H1 (cell line): Measurements from ENCODE around the gene PBX1. TPM values are rescaled to one million over a fixed set of nuclear protein-coding genes. Genes with fewer than 3 reads are reported as not detected.

Source experiments
- CTCF ChIA-PET: fragments of 300-600 bp; sonication (Branson Sonifier 250); formaldehyde crosslinking; loops from one replicate; lab custom pipeline; 2021; ENCODE audit not compliant: partially characterized antibody; lab: Charles Lee
- POLR2A ChIA-PET: fragments of 300-600 bp; sonication (Branson Sonifier 250); formaldehyde crosslinking; loops from one replicate; lab custom pipeline; 2021; ENCODE audit warnings: inconsistent platforms; ENCODE audit not compliant: partially characterized antibody; lab: Charles Lee
- DNase-seq, 2 experiments: peaks; one replicate each; pipeline versions ENCODE4 v3.0.0 to v3.0.0-alpha.2; 2010 to 2022; ENCODE audit warnings: low spot score in 2 of 2, low read depth in 1 of 2, mixed read lengths in 1 of 2
- FAIRE-seq: peaks from 2 replicates; lab custom pipeline; 2011; peaks lifted over from hg19 to GRCh38; lab: Jason Lieb, UNC
- H2AFZ ChIP-seq: 2 replicates; pipeline ENCODE4 v1.8.1; 2012; ENCODE audit warnings: low read length, inconsistent platforms
- H2AK5ac ChIP-seq: 2 replicates; pipeline ENCODE4 v1.6.1; 2013; ENCODE audit warnings: low read depth, low read length
- H2BK120ac ChIP-seq: replicated peaks from 2 replicates; pipeline ENCODE3; 2013; ENCODE audit warnings: low read depth, low read length, inconsistent platforms
- H2BK12ac ChIP-seq: 2 replicates; pipeline ENCODE4 v1.6.1; 2013; ENCODE audit warnings: low read depth, low read length
- H2BK15ac ChIP-seq: 2 replicates; pipeline ENCODE4 v1.6.1; 2013; ENCODE audit warnings: low read length
- H2BK20ac ChIP-seq: 2 replicates; pipeline ENCODE4 v1.6.1; 2013; ENCODE audit warnings: low read length
- H2BK5ac ChIP-seq: 2 replicates; pipeline ENCODE4 v1.6.1; 2013; ENCODE audit warnings: low read depth, low read length
- H3K14ac ChIP-seq: 2 replicates; pipeline ENCODE4 v1.6.1; 2013; ENCODE audit warnings: inconsistent platforms; ENCODE audit not compliant: insufficient read length
- H3K18ac ChIP-seq: 2 replicates; pipeline ENCODE4 v1.6.1; 2013; ENCODE audit warnings: low read length; ENCODE audit errors: extremely low read depth
- H3K23ac ChIP-seq: 2 replicates; pipeline ENCODE4 v1.6.1; 2013; ENCODE audit warnings: inconsistent platforms; ENCODE audit not compliant: insufficient read length
- H3K23me2 ChIP-seq: 2 replicates; pipeline ENCODE4 v1.6.1; 2013; ENCODE audit warnings: low read depth, low read length
- H3K27ac ChIP-seq: 2 replicates; pipeline ENCODE4 v1.6.1; 2011; ENCODE audit warnings: low read depth, low read length, inconsistent platforms
- H3K27me3 ChIP-seq, 4 experiments: replicated peaks in 1 of 4; 1 replicate in 1 of 4; 2 replicates in 3 of 4; pipeline versions ENCODE4 v1.6.1 to v1.8.1; 2011 to 2013; ENCODE audit warnings: low read length in 3 of 4, mild to moderate bottlenecking in 3 of 4, inconsistent platforms in 2 of 4, mixed read lengths in 2 of 4, moderate library complexity in 1 of 4; ENCODE audit not compliant: control insufficient read depth in 3 of 4, insufficient read depth in 3 of 4; ENCODE audit errors: extremely low read depth in 1 of 4
- H3K36me3 ChIP-seq, 4 experiments: 2 replicates each; pipeline versions ENCODE4 v1.6.1 to v1.8.1; 2011 to 2013; ENCODE audit warnings: mild to moderate bottlenecking in 4 of 4, low read length in 3 of 4, moderate library complexity in 2 of 4, control low read depth in 1 of 4, inconsistent platforms in 1 of 4; ENCODE audit not compliant: insufficient read depth in 4 of 4, control insufficient read depth in 2 of 4
- H3K4ac ChIP-seq: replicated peaks from 2 replicates; pipeline ENCODE3; 2013; ENCODE audit warnings: low read length, low read depth, mixed read lengths, inconsistent platforms; ENCODE audit not compliant: insufficient read length
- H3K4me1 ChIP-seq, 4 experiments: replicated peaks in 1 of 4; 1 replicate in 1 of 4; 2 replicates in 3 of 4; pipeline versions ENCODE4 v1.6.1 to v1.8.1; 2011 to 2013; ENCODE audit warnings: low read length in 3 of 4, inconsistent platforms in 2 of 4, mixed read lengths in 1 of 4; ENCODE audit not compliant: insufficient read depth in 4 of 4, control insufficient read depth in 3 of 4
- H3K4me2 ChIP-seq, 2 experiments: 2 replicates each; pipeline versions ENCODE4 v1.6.1 to v1.8.1; 2011 to 2013; ENCODE audit warnings: low read depth in 2 of 2, low read length in 2 of 2, control low read depth in 1 of 2, inconsistent platforms in 1 of 2, mild to moderate bottlenecking in 1 of 2; ENCODE audit not compliant: insufficient read depth in 1 of 2
- H3K4me3 ChIP-seq, 4 experiments: fragments of 200-600, 300-600 bp in 1 of 4; sonication (generic), shearing (Covaris generic), sonication (Bioruptor Twin) in 1 of 4; 2 replicates each; pipeline versions ENCODE4 v1.5.1 to v1.8.1; 2011 to 2016; ENCODE audit warnings: low read length in 4 of 4, low read depth in 3 of 4, control low read depth in 2 of 4, inconsistent platforms in 2 of 4, mild to moderate bottlenecking in 2 of 4, mixed read lengths in 1 of 4, moderate library complexity in 1 of 4; ENCODE audit not compliant: insufficient read depth in 2 of 4; ENCODE audit errors: extremely low read depth in 1 of 4
- H3K56ac ChIP-seq: replicated peaks from 2 replicates; pipeline ENCODE3; 2013; ENCODE audit warnings: low read depth, mild to moderate bottlenecking, mixed read lengths, low read length, inconsistent platforms; ENCODE audit not compliant: insufficient read length
- H3K79me1 ChIP-seq: 2 replicates; pipeline ENCODE4 v1.6.1; 2013; ENCODE audit warnings: low read depth, low read length, control low read depth
- H3K79me2 ChIP-seq, 2 experiments: 2 replicates each; pipeline versions ENCODE4 v1.6.1 to v1.8.1; 2012 to 2013; ENCODE audit warnings: low read length in 2 of 2, mild to moderate bottlenecking in 2 of 2, inconsistent platforms in 1 of 2; ENCODE audit not compliant: insufficient read depth in 2 of 2, control insufficient read depth in 1 of 2
- H3K9ac ChIP-seq, 4 experiments: replicated peaks in 1 of 4; 1 replicate in 1 of 4; 2 replicates in 3 of 4; pipeline versions ENCODE4 v1.6.1 to v1.8.1; 2011 to 2013; ENCODE audit warnings: low read depth in 3 of 4, low read length in 3 of 4, control low read depth in 2 of 4, mild to moderate bottlenecking in 2 of 4, moderate library complexity in 2 of 4, inconsistent platforms in 1 of 4; ENCODE audit errors: extremely low read depth in 1 of 4
- H3K9me3 ChIP-seq, 2 experiments: 2 replicates each; pipeline versions ENCODE4 v1.6.1 to v1.8.1; 2012 to 2013; ENCODE audit warnings: mild to moderate bottlenecking in 2 of 2, moderate library complexity in 2 of 2, control low read depth in 1 of 2, inconsistent platforms in 1 of 2, low read depth in 1 of 2, low read length in 1 of 2, mixed read lengths in 1 of 2; ENCODE audit not compliant: insufficient read depth in 2 of 2
- H4K20me1 ChIP-seq, 2 experiments: replicated peaks in 1 of 2; 2 replicates each; pipeline versions ENCODE3 to v1.8.1; 2011 to 2013; ENCODE audit warnings: inconsistent platforms in 2 of 2, low read length in 2 of 2, mild to moderate bottlenecking in 1 of 2; ENCODE audit not compliant: insufficient read depth in 2 of 2, control insufficient read depth in 1 of 2
- H4K5ac ChIP-seq: 2 replicates; pipeline ENCODE4 v1.6.1; 2013; ENCODE audit warnings: low read length, low read depth, mixed read lengths, inconsistent platforms; ENCODE audit not compliant: insufficient read length
- H4K8ac ChIP-seq: 2 replicates; pipeline ENCODE4 v1.8.0; 2013; ENCODE audit warnings: mild to moderate bottlenecking, moderate library complexity, low read length, inconsistent platforms; ENCODE audit not compliant: insufficient read depth; ENCODE audit errors: extremely low read depth
- H4K91ac ChIP-seq: replicated peaks from 2 replicates; pipeline ENCODE3; 2013; ENCODE audit warnings: low read length, mixed read lengths, inconsistent platforms; ENCODE audit not compliant: insufficient read length
- SAP30 ChIP-seq: fragments of 300-600 bp; sonication (generic); IDR thresholded peaks from 2 replicates; pipeline ENCODE4 v1.7.1; 2012; ENCODE audit warnings: low read length, moderate library complexity, mild to moderate bottlenecking, inconsistent platforms; ENCODE audit not compliant: insufficient read depth, insufficient replicate concordance
- SIX5 ChIP-seq: IDR thresholded peaks from 2 replicates; pipeline ENCODE4 v1.6.1; 2011; ENCODE audit warnings: mild to moderate bottlenecking, low read depth, low read length
- WGBS, 2 experiments: shearing (Covaris generic) in 1 of 2; methylation state at CpG; one replicate each; pipeline versions ENCODE4 v1.1.6 to v1.1.7; 2013 to 2015; ENCODE audit warnings: low lambda C conversion rate in 2 of 2, mixed read lengths in 2 of 2, inconsistent platforms in 1 of 2, low coverage in 1 of 2, missing lambda C conversion rate in 1 of 2; ENCODE audit not compliant: insufficient replicate concordance in 2 of 2, insufficient coverage in 1 of 2, insufficient read length in 1 of 2; ENCODE audit errors: extremely low coverage in 1 of 2, missing lambda C conversion rate in 1 of 2; 5-methylcytosine and 5-hydroxymethylcytosine counted together
- polyA plus RNA-seq, 7 experiments: library from polyadenylated mRNA; depleted of rRNA in 3 of 7; stranded (reverse) in 5 of 7; unstranded in 2 of 7; fragments of >200 nt in 5 of 7; fragments of 200-250 nt in 2 of 7; gene quantifications; 1 replicate in 5 of 7; 2 replicates in 1 of 7; 4 replicates in 1 of 7; pipeline versions ENCODE4 v1.2.1 to v1.2.3, GENCODE V29; 2011 to 2013; ENCODE audit warnings: missing spikeins in 2 of 7, mixed read lengths in 2 of 7
- total RNA-seq: library from RNA; stranded (reverse); fragmentation: NEBNext Ultra II Directional; extraction: Animal tissue kit (Norgen Biotek cat#: 25700); gene quantifications from 2 replicates; pipeline ENCODE4 v1.2.1, GENCODE V29; 2021

PBX1 gene
- total and polyA plus RNA-seq, 2 of the 8 experiments (the other 6 are each of a cell fraction or from before 2014, with no cell fraction given): 87.4 to 124 TPM

DNA sequence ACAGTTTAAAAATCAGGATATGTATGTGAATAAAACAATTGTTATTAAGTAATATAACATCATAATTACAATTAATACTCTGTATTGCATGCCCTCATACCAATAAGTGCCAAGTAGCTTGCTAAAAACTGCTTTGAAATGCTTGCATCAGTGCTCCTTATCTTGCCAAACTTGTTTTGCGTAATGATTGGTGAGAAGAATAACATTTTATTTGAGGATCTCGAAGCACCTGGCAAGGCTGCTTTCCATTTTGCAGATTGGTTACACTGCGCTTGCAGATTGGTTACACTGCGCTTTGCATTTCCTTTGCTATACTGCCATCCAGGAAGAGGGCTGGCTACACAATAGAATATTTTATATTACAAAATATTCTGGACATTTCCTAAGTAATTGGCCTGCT, 1.7 kb upstream of the PBX1 start:
- Histone ChIP-seq H2AFZ (no peak overlapping the region), H3K56ac (no peak overlapping the region), H3K4me1 (peaks cover 0 to 5% (median 1%) of the 10 kb centered on the region in 4 experiments; a peak in 2 of 7 replicates), H2BK5ac (no peak overlapping the region), H2BK15ac (no peak overlapping the region), H3K23me2 (no peaks in the 10 kb centered on the region; the same call in 1 of the 2 replicates), H3K4me3 (no peak overlapping the region), H3K36me3 (no peaks in the 10 kb centered on the region), H3K9me3 (no peaks in the 10 kb centered on the region), H3K4ac (no peak overlapping the region), H2BK120ac (no peak overlapping the region), H4K8ac (no peak overlapping the region), H2AK5ac (no peak overlapping the region), H3K27me3 (no peaks in the 10 kb centered on the region), H3K9ac (no peak overlapping the region), H3K18ac (no peak overlapping the region; the same call in 1 of the 2 replicates), H3K14ac (no peak overlapping the region), H3K23ac (no peak overlapping the region), H3K79me2 (peaks cover 11 to 25% of the 10 kb centered on the region in 2 experiments; a peak in 3 of 4 replicates), H3K79me1 (no peaks in the 10 kb centered on the region), H3K4me2 (peak overlapping the region; percentile 5 to 8; a peak in 1 of 4 replicates), H3K27ac (no peak overlapping the region), H4K91ac (no peak overlapping the region), H2BK20ac (no peak overlapping the region), H4K5ac (no peak overlapping the region), H4K20me1 (peaks cover 0 to 8% of the 10 kb centered on the region in 2 experiments), H2BK12ac (no peak overlapping the region)
- CTCF ChIA-PET: interaction anchor here (0.7 to 1.7 kb wide), 4 partner anchors 30 to 515 kb away, joined by 3 to 5 read pairs (median 4); no protein-coding TSS in a partner anchor
- DNase-seq (no peak), FAIRE-seq (no peak)
- TF ChIP-seq SIX5 (no peak), SAP30 (no peak)
- 69% methylated on average over 4 of the region's 4 CpGs; no CpG with 5 or more reads in 1 of the 2 experiments for WGBS, 2 experiments
- POLR2A ChIA-PET: interaction anchor here (0.9 to 1.4 kb wide), 2 partner anchors 25 to 40 kb away, joined by 3 to 4 read pairs; no protein-coding TSS in a partner anchor
